Effector CD8-positive, alpha-beta T cell (primary cell): ENCODE measurements around the gene ATP2A3.

Source experiments
- DNase-seq: peaks from one replicate; lab custom pipeline; 2025; lab: John Stamatoyannopoulos, UW

ATP2A3 gene

GRCh38 chr17:3891626-3892094 is 72.6 kb downstream of the ATP2A3 start:
- DNase-seq = no peak

DNA sequence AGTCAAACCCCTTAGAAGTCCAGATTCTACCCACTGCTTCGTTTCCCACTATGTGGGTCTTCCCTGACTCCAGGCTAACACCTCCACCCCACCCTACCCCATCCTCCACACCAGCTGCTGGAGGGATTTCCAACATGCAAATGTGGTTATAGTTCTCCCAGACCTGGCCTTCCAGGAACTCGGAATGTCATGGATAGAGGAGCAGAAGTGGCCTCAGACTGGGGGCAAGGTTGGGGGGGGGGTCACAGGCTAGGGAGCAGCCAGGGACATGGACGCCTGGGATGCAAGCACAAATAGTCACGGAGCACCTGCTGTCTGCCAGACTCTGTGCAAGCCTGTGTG is 73.4 kb downstream of the ATP2A3 start:
- DNase-seq = no peak

GRCh38 chr17:3890082-3890877 is 74.0 kb downstream of the ATP2A3 start:
- no peak for DNase-seq

GRCh38 chr17:3889325-3890012 is 74.8 kb downstream of the ATP2A3 start:
- DNase-seq = no peak

DNA sequence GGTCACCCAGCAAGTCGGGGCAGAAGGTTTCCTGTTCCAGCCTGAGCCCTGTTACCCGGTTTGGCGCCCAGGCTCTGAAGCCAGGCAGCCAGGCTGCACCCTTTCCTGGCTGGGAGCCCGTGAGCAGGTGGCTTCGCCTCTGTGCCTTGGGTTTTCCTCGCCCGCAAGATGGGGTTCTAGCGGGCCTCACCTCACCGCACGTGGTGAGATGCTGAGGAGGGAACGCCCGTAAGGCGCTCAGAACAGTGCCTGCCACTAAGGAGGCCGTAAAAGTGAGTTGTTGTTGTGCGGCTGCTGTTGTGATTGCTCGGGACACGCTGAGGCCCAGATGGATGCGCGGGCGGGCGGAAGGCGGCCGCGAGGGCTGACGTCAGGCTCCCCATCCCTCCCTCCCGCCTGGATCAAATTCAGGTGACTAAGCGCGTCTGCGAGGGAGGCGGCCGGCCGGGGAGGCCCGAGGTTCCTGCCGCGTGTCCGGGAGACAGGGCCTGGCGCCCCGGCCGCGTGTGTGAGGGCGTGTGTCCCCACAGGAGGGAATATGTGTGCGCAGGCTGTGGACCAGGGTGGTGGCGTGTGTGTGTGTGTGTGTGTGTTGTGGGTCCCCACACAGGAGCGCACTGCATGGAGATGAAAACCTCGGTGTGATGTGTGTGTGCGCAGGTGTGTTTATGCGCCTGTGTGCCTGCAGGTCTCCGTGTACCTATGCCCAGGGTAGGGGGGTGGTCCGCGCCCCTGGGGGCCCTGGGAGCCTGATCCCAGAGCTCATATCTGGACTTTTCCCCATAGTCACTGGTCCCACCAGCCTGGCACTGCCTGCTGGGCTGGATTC is 75.7 kb downstream of the ATP2A3 start:
- no peak for DNase-seq

DNA sequence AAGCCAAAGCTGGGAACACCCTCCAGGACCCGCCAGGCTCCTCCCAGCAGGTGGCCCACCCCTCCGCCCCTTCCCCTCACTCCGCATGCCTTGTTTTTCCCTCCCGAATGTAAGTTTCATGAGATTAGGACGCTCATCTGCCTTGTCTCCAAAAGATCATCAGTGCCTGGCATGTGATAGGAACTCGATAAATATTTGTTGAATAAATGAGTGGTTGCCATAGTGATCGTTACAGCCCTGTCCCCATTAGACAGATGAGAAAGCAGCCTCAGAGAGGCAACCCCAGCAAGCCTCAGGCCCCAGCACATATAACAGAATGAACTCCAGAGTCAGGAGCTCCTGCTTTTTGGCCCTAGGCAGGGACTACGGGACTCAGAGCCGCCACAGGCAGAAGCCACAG is 76.4 kb downstream of the ATP2A3 start:
- no peak for DNase-seq

DNA sequence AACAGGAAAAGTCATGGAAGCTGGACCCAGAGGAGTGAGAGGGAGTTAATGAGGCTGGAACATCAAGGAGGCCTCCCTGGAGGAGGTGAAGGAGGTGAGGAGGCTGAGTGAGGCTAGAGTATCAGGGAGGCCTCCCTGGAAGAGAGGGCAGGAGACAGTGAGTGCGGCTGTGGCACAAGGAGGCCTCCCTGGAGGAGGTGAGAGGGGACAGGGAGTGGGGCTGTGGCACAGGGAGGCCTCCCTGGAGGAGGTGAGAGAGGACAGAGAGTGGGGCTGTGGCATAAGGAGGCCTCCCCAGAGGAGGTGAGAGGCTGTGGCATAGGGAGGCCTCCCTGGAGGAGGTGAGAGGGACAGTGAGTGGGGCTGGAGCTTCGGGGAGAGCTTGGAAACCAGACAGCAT is 76.8 kb downstream of the ATP2A3 start:
- no peak for DNase-seq

DNA sequence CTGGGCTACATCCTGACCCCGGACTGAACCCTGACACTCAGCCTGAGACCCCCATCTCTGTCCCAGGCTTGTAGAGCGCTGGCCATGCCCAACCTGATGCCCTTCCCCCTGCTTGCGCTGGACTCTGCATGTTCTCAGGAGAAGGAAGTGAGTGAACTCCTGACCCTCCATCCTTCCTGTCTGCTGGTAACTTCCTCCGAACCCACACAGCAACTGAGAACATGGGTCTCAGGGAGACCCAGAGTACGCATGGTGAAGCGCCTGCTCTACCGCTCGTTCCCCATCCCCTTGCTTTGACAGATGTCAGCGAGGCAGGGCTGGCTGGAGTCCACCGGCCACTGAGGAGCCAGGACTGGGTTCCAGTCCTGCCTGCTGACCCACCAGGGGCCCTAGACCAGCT is 77.5 kb downstream of the ATP2A3 start:
- DNase-seq = no peak

- no peak for DNase-seq
Measured at GRCh38 chr17:3885970-3886369, 78.3 kb downstream of the ATP2A3 start.

GRCh38 chr17:3885271-3885670 is 79.0 kb downstream of the ATP2A3 start:
- no peak for DNase-seq

DNA sequence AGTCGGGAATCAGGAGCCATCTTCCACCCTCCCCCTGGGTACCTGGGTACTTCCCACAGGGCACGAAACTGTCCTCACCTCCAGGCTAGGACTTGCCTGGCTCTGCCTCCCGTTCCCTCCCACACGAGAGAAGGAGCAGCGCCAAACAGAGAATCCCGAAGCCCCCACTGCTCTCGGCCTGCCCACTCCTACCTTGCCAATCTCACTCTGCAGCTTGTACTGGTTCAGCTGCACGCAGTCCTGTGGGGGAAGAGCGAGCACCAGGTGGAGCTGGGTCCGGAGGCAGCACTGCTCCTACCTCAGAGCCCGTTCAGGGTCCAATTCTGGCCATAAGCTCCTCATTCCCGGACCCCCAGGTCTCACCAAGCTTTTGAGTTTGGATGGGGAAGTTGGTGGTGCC is 80.0 kb downstream of the ATP2A3 start:
- DNase-seq = no peak

- no peak for DNase-seq
Measured at GRCh38 chr17:3882276-3882675, 82.0 kb downstream of the ATP2A3 start.

- DNase-seq = no peak
Measured at GRCh38 chr17:3880983-3881382, 83.3 kb downstream of the ATP2A3 start.

DNA sequence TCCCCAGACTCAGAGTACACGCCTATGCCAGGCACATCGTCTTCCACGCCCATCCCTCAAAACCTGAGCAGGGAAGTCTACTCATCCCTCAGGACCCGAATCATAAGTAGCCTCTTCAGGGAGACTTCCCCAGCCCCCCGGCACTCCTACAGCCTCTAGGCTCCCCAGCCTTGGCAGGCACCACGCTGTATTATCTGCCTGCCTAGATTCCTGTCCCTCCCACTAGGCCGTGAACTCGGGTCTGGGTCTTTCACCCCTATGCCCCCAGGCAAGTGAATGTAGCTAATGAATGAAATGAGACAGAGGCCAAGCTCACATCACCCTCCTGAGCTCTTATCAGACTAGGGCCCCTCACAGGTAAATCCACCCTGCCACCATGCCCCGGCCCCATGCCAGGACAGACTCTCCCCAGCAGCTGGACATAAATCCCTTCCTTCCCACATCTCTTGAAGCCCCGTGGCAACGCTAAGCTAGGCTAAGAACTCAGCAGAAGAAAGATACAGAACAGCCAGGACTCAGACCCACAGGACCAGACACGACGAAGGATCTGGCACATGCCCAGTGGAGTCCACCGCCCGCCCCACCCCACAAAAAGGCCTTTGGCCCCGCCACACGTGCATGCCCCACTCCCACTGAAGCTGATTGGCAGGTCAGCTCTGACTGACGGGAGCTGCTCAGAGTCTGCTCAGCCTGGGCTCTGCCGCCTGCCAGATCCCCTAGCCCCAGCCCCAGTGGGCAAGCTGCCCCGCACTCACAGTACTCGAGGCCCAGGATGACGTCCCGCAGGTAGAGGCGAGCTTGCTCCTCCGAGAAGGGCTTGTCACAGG is 84.4 kb downstream of the ATP2A3 start:
- no peak for DNase-seq

DNA sequence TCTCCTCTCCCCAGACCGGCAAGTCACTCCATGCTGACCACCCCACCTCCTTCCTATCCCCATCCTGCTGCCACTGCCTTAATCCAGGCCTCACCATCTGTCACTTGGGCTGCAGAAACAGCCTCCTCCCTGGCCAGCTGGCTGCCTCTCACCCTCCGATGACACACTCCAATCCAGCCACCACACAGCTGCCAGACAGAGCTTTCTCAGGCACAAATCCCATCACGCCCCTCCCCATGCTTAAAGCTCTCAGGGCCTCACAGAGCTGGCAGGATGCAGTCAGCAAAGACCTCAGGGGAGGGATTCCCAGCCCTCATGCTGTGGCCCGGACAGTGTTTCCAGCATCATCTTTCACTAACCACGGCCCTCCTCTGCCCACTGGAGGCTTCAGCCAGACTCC is 85.1 kb downstream of the ATP2A3 start:
- DNase-seq = no peak

DNA sequence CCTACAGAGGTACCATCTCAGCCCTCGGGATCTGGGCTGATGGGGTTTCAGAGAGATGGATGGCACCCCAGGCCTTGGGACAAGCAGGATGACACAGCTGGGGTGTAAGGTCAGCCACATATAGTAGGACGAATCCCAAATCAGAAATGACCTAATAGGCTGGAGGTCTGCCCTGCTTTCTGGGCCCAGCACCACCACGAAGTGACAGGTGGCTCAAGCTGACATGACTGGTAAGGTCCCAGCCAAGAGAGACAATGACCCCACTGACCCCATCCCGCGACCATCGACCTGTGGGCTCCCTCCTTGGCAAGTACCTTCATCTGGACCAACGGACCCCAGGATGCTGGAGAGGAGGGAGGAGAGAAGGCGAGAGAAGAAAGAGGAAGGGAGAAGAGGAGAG is 87.0 kb downstream of the ATP2A3 start:
- DNase-seq = no peak

DNA sequence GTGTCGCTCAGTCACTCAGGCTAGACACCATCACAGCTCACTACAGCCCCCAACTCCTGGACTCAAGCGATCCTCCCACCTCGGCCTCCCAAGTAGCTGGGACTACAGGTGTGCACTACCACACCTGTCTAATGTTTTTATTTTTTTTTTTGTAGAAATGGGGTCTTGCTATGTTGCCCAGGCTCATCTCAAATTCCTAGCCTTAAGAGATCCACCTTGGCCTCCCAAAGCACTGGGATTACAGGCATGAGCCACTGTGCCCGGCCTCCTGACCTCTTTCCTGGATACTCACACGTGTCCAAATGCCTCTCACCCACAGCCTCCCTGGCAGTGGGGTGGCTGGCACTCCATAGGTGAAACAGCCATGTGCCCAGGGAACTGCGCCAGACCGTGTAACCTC is 88.9 kb downstream of the ATP2A3 start:
- DNase-seq = no peak
